ENCODE data around the gene HSH2D. TPM values are rescaled to one million over a fixed set of nuclear protein-coding genes. Genes with fewer than 3 reads are reported as not detected.

The HSH2D gene
- total and polyA plus RNA-seq, 10 of the 15 experiments (the other 5 are each of a cell fraction or from before 2014, with no cell fraction given), result 22.0 to 145 (median 89.3) TPM

- H2AFZ ChIP-seq (ENCODE audit: control insufficient read depth, low read depth, low read length), result peak within 1 kb of the TSS; percentile 97
- no peaks in the 10 kb centered on the region for H3K9me3 ChIP-seq (replicated peaks; ENCODE audit: control insufficient read depth, insufficient read depth, low read length)
- peak within 1 kb of the TSS; percentile 83 for H3K27ac ChIP-seq (ENCODE audit: control insufficient read depth, insufficient read depth)
- H3K4me2 ChIP-seq (ENCODE audit: control insufficient read depth, insufficient read depth), result peak within 1 kb of the TSS; percentile 97
- ATAC-seq (peak; percentile 99), FAIRE-seq (peak; percentile 95), DNase-seq (ENCODE audit: low read depth, low spot score) (peak; percentile 98)
- H3K4me1 ChIP-seq (ENCODE audit: control insufficient read depth, insufficient read depth, low read length), result peaks cover 13% of the 10 kb centered on the region
- ChIA-PET POLR2A (interaction anchor here (0.6 to 1.8 kb wide), 7 partner anchors 12 to 474 kb away, joined by 3 to 12 read pairs (median 4); partner anchors contain the start of genes FAM32A and TPM4), SMC1A (ENCODE audit: uncharacterized antibody, unreplicated experiment) (interaction anchor here (0.6 to 2.7 kb wide), 10 partner anchors 10 to 1182 kb away, joined by 3 to 18 read pairs (median 4); partner anchors contain the start of genes FAM32A and HSH2D), RAD21 (ENCODE audit: unreplicated experiment) (interaction anchor here (0.6 to 1.4 kb wide), 7 partner anchors 12 to 620 kb away, joined by 3 to 13 read pairs (median 3); partner anchors contain the start of genes FAM32A and HSH2D), CTCF (interaction anchor here (0.6 to 7.3 kb wide), 6 partner anchors 11 to 156 kb away, joined by 3 to 44 read pairs (median 4); partner anchors contain the start of gene FAM32A)
- H3K9ac ChIP-seq (ENCODE audit: control insufficient read depth, insufficient read depth, low read length), result peak within 1 kb of the TSS; percentile 88
- H3K36me3 ChIP-seq (ENCODE audit: control insufficient read depth in 2 of 2, insufficient read depth in 2 of 2, low read length in 1 of 2), result peaks cover 0 to 3% of the 10 kb centered on the region in 2 experiments; a peak in 1 of 4 replicates
- H3K79me2 ChIP-seq (ENCODE audit: control insufficient read depth, insufficient read depth, low read length), result peaks cover 27% of the 10 kb centered on the region
- intact Hi-C loops (cut with micrococcal nuclease; ENCODE audit: unreplicated experiment), result no loop called here
- H4K20me1 ChIP-seq (ENCODE audit: control insufficient read depth, insufficient read depth), result no peaks in the 10 kb centered on the region; the same call in 1 of the 2 replicates
- under 1% methylated on average over 65 of the region's 65 CpGs for WGBS (ENCODE audit: insufficient coverage, insufficient replicate concordance, low lambda C conversion rate, missing lambda C conversion rate)
- no peaks in the 10 kb centered on the region for H3K27me3 ChIP-seq (replicated peaks in 1 of 2; ENCODE audit: control insufficient read depth in 2 of 2, insufficient read depth in 2 of 2, low read length in 1 of 2)
- BruUV-seq (replicated peaks), result no TSS peak
- H3K4me3 ChIP-seq, result peak within 1 kb of the TSS; percentile 84
- in situ Hi-C loops (cut with MboI), result no loop called here
- TF ChIP-seq YY1 (IDR thresholded peaks at IDR 0.05; ENCODE audit: low read depth, low read length), result peak; percentile 86
- 0 out of 2 replicates have a peak, but pooled peaks have one; percentile 65 for TF ChIP-seq DPF2 (IDR thresholded peaks at IDR 0.05)
- no peak for TF ChIP-seq IKZF2 (IDR thresholded peaks at IDR 0.05)
- TF ChIP-seq ZNF217 (IDR thresholded peaks at IDR 0.05), result no peak
- TF ChIP-seq CBFB (IDR thresholded peaks at IDR 0.05; ENCODE audit: low read depth), result 0 out of 2 replicates have a peak, but pooled peaks have one; percentile 18
- peak; percentile 24 for TF ChIP-seq SPI1 (IDR thresholded peaks at IDR 0.05; ENCODE audit: borderline replicate concordance, insufficient read depth, low read depth, low read length)
- TF ChIP-seq STAT1 (conservative IDR thresholded peaks at IDR 0.05), result 0 out of 2 replicates have a peak, but pooled peaks have one; percentile 27
- peak; percentile 79; the same call in 1 of the 2 replicates for TF ChIP-seq POLR2AphosphoS2 (IDR thresholded peaks at IDR 0.05; ENCODE audit: low read depth, low read length)
- TF ChIP-seq ZBTB11 (CRISPR knock-in tag; IDR thresholded peaks at IDR 0.05), result peak; percentile 52; the same call in 1 of the 2 replicates
- TF ChIP-seq CEBPZ (IDR thresholded peaks at IDR 0.05; ENCODE audit: low read depth, low read length), result no peak
- no peak for TF ChIP-seq BCL11A (IDR thresholded peaks at IDR 0.05; ENCODE audit: low read depth, low read length)
- peak; percentile 33 for TF ChIP-seq MEF2B (IDR thresholded peaks at IDR 0.05; ENCODE audit: partially characterized antibody, poor library complexity, severe bottlenecking)
- peak; percentile 47 for TF ChIP-seq SIX5 (IDR thresholded peaks at IDR 0.05; ENCODE audit: low read depth, low read length, severe bottlenecking)
- TF ChIP-seq MXI1 (IDR thresholded peaks at IDR 0.05; ENCODE audit: low read depth, low read length), result peak; percentile 53
- peak; percentile 92; the same call in 1 of the 2 replicates for TF ChIP-seq SIN3A (IDR thresholded peaks at IDR 0.05; ENCODE audit: low read depth, low read length)
- peak; percentile 26 for TF ChIP-seq KLF5 (IDR thresholded peaks at IDR 0.05; ENCODE audit: partially characterized antibody)
Observed at GRCh38 chr19:16197622-16198369, 54.3 kb downstream of the HSH2D start, which contains the start of gene AP1M1. Gene AP1M1, plus strand, starts transcription at chr19:16197911. Its CDS starts 116 bp downstream, at chr19:16198027.
